Measurements from ENCODE around the gene RASSF5. TPM values are rescaled to one million over a fixed set of nuclear protein-coding genes. Genes with fewer than 3 reads are reported as not detected.

The RASSF5 gene
- total and polyA plus RNA-seq, 10 of the 15 experiments (the other 5 are each of a cell fraction or from before 2014, with no cell fraction given), result 14.0 to 89.6 (median 68.9) TPM

- no peaks in the 10 kb centered on the region for H3K9me3 ChIP-seq (replicated peaks; ENCODE audit: control insufficient read depth, insufficient read depth, low read length)
- no peak overlapping the region for H3K9ac ChIP-seq (ENCODE audit: control insufficient read depth, insufficient read depth, low read length)
- no peak for DNase-seq (ENCODE audit: low read depth, low spot score)
- no TSS peak for BruUV-seq (replicated peaks)
- H3K4me3 ChIP-seq, result no peak overlapping the region
- TF ChIP-seq ZNF207 (IDR thresholded peaks at IDR 0.05; ENCODE audit: borderline replicate concordance) (no peak), CHD4 (IDR thresholded peaks at IDR 0.05) (no peak), IKZF2 (IDR thresholded peaks at IDR 0.05) (no peak), FOS (IDR thresholded peaks at IDR 0.05; ENCODE audit: borderline replicate concordance, extremely low read depth, insufficient read length) (no peak), YY1 (IDR thresholded peaks at IDR 0.05; ENCODE audit: low read depth, low read length) (no peak), IRF5 (IDR thresholded peaks at IDR 0.05; ENCODE audit: borderline replicate concordance) (no peak), ZNF217 (IDR thresholded peaks at IDR 0.05) (no peak), HDAC6 (IDR thresholded peaks at IDR 0.05; ENCODE audit: unreplicated experiment) (no peak), NFXL1 (IDR thresholded peaks at IDR 0.05; ENCODE audit: borderline replicate concordance) (no peak), CUX1 (IDR thresholded peaks at IDR 0.05; ENCODE audit: insufficient replicate concordance, low read depth, low read length) (no peak), PRDM15 (CRISPR knock-in tag; IDR thresholded peaks at IDR 0.05) (no peak), RAD51 (IDR thresholded peaks at IDR 0.05) (no peak)
- CTCF ChIA-PET, result interaction anchor here (0.8 to 2.6 kb wide), 7 partner anchors 8 to 72 kb away, joined by 3 to 20 read pairs (median 3); no protein-coding TSS in a partner anchor
- FAIRE-seq, result no peak
- SMC1A ChIA-PET (ENCODE audit: uncharacterized antibody, unreplicated experiment), result interaction anchor here (1.0 to 21.1 kb wide), 4 partner anchors 8 to 82 kb away, joined by 3 to 476 read pairs (median 4); no protein-coding TSS in a partner anchor
- in situ Hi-C loops (cut with MboI) (no loop called here), intact Hi-C loops (cut with micrococcal nuclease; ENCODE audit: unreplicated experiment) (no loop called here)
- peaks cover 21% of the 10 kb centered on the region for H3K4me1 ChIP-seq (ENCODE audit: control insufficient read depth, insufficient read depth, low read length)
- no peak overlapping the region for H3K27ac ChIP-seq (ENCODE audit: control insufficient read depth, insufficient read depth)
- no peak for ATAC-seq
- POLR2A ChIA-PET, result interaction anchor here (0.8 to 7.0 kb wide), 3 partner anchors 24 to 32 kb away, joined by 3 to 66 read pairs (median 3); no protein-coding TSS in a partner anchor
- 73% methylated on average over 9 of the region's 9 CpGs for WGBS (ENCODE audit: insufficient coverage, insufficient replicate concordance, low lambda C conversion rate, missing lambda C conversion rate)
- H2AFZ ChIP-seq (ENCODE audit: control insufficient read depth, low read depth, low read length), result no peak overlapping the region
- H3K27me3 ChIP-seq (replicated peaks in 1 of 2; ENCODE audit: control insufficient read depth in 2 of 2, insufficient read depth in 2 of 2, low read length in 1 of 2), result no peaks in the 10 kb centered on the region
- no peak overlapping the region for H3K4me2 ChIP-seq (ENCODE audit: control insufficient read depth, insufficient read depth)
- H3K36me3 ChIP-seq (ENCODE audit: control insufficient read depth in 2 of 2, insufficient read depth in 2 of 2, low read length in 1 of 2), result no peaks in the 10 kb centered on the region
- H4K20me1 ChIP-seq (ENCODE audit: control insufficient read depth, insufficient read depth), result no peaks in the 10 kb centered on the region
- RAD21 ChIA-PET (ENCODE audit: unreplicated experiment), result interaction anchor here (1.2 kb wide), 1 partner anchor 53 kb away, joined by 3 read pairs; no protein-coding TSS in a partner anchor
- peaks cover 8% of the 10 kb centered on the region for H3K79me2 ChIP-seq (ENCODE audit: control insufficient read depth, insufficient read depth, low read length)
These were observed 44.1 kb downstream of the RASSF5 start for GRCh38 chr1:206551296-206551985.
